Stimulated activated CD4-positive, alpha-beta T cell treated with anti-CD3 and anti-CD28 coated beads, Interleukin-1b, Interleukin-23, amount 100 ng/mL, for 4 hours (primary cell): ENCODE data around the gene EML3.
A peak's percentile ranks its signal among the peaks of the same experiment; 100 is the strongest.
"Not testable (repeated sequence)": the region's sequence is repeated elsewhere in the genome, so short reads cannot be mapped to it uniquely, and the experiment has no call there.

Experiments
- DNase-seq, 2 donors: peaks; one replicate each; pipeline ENCODE4 v3.0.0-alpha.2; 2020; ENCODE audit warnings: low read depth in 2 of 2

The EML3 gene

GRCh38 chr11:62621567-62622470 lies 9.2 kb upstream of the EML3 start, which contains the start of gene B3GAT3:
TSS of gene B3GAT3 (minus strand) at chr11:62621986. CDS start at chr11:62621947, 39 bp downstream.
- DNase-seq, result peak; percentile 92 to 96

DNA sequence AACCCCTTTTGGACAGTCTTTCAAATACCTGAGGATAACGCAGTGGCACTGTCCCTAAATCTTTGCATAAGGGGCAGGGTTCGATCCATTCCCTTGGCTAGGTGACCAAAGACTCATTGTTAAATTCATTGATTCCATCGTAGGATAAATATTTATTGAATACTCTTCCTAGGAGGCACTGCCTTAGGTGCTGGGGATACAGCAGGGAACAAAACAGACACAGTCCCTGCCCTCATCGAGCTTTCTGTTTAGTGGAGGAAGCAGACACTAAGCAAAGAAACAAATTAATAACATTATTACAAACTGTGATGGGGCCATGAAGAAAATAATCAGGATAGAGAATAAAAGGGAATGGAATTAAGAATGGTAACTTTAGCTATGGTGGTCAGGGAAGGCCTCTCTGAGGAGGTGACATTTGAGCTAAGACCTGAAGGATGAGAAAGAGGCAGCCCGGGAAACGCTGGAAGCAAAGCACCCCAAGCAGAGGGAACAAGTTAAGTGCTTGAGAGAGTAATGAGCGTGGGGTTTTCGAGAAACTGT lies 8.5 kb upstream of the EML3 start:
- DNase-seq, result no peak

DNA sequence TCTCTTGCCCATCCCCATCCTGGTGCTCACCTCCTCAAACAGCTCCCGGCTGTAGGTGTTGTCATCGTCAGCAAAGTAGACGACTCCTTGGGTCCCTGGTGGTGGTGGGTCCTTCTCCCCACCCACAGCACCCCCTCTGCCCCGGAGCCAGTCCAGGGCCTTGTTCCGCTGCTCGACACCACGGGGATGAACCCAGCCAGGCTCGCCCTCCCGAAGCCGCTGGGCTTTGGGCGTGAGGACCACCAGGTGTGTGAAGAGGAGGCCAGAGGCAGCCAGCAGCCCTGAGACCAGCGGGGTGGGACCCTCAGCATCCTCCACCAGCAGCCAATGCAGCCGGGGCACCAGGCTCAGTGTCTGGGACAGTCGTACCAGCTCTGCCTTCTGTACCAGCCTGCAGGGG lies 4.4 kb upstream of the EML3 start:
- DNase-seq, result not testable (repeated sequence)

GRCh38 chr11:62615521-62615920 lies 2.9 kb upstream of the EML3 start:
- no peak for DNase-seq

DNA sequence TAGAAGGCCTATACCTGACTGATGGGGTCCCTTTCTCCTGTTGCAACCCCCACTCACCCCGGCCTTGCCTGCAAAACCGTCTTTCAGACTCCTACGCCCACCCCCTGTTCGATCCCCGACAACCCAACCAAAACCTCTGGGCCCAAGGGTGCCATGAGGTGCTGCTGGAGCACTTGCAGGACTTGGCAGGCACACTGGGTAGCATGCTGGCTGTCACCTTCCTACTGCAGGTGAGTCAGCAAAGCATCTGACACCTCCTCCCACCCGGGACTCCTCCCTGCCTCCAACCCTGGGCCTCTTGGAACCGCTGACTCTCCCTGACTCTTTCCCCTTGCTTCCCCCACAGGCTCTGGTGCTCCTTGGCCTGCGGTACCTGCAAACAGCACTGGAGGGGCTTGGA lies 1.7 kb upstream of the EML3 start:
- peak in 1 of 2 donors; percentile 38 for DNase-seq

GRCh38 chr11:62613291-62613778 lies 760 bp upstream of the EML3 start:
- DNase-seq, result no peak

GRCh38 chr11:62611705-62612365 lies 740 bp downstream of the EML3 start:
- DNase-seq, result peak in 1 of 2 donors; percentile 48

DNA sequence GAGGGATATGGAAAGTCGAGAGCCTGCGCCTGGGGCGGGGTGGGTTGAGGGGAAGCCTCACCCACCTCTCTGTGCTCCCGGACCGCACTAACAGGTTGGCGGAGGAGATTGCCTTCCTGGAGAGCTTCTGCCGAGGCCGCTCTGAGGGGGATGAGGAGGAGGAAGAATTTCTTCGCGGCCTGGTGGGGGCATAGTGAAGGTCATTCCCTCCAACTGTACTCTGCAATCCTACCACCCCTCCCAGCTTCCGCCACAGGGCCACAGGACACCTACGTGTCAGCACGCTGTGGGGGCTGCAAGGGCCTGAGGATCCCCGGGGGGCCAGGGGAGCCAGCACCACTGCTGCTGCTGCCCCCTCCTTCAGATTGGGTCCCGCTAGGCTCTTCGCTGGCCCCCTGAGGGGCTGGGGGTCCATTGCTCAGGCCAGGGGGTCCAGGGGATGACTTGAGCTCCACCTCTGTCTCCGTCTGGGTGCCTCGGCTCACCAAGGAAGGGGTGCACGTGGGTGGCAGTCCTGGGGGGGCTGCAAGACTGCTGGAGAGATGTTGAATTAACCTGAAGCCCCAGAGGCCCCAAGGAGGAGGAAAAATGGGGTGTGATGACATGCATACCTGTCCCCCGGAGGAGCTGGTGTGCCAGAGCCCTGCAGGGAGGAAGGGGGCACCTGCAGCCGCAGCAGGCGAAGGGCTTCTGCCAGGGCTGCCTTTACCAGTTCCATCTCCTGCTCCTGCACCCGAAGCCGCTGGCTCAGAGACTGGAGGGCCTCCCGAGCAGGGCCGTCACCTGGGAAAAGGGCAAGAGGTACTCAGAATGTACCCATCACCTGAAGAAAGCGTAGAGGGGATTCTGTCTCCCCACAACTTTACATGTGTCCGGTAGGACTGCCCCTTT lies 1.5 kb downstream of the EML3 start:
- DNase-seq, result no peak

DNA sequence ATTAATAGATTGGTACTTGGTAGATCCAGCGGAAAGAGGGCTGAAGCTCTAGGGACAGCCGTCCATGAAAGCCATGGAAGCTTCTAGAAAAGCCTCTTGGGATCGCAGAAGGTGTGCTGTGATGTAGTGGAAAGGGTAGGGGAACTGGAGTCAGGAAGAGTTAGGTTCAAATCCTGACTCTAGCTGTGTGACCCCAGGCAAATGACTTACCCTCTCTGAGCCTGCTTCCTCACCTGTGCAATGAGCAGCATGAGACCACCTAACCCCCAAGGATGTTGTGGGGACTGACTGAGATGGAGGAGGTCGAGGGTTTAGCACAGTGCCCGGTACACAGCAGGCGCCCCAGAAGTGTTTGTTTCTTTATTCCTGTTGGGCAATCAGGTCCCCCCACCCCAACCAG lies 2.2 kb downstream of the EML3 start:
- DNase-seq, result no peak

DNA sequence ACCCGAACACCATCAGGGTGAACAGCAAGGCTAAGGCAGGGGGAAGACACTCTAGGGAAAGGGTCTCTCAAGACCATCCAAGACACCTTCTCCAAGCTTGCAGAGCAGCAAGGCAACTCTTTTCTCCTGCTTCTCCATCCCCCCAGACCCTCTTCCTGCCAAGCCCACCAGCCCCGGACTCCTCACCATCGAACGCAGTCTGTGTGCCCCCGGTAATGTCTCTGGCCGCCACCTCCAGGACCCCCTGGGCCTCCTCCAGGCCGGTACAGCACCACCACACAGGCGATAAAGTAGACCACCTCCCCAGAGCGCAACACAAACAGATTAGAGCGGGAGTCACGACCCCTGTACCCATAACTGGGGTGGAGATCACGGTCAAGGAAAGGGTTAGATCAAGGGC lies 3.8 kb downstream of the EML3 start:
- no peak for DNase-seq

DNA sequence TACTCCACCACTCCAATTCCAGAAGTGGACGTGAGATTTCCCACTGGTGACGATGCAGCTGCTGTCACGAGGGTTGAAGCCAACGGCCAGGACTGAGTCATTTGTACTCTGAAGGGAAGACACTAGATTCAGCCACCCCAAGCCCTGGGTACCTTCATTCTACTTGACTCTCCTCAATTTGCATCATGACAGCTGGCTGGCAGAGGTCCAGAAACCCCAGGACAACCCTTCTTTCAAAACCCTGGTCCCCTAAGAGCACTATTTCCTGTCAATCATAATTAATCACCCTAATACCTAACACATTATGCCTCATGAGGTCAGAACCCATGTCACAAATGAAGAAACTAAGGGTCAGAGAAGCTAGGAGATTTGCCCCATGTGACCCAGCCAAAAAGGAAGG lies 4.9 kb downstream of the EML3 start:
- DNase-seq, result no peak

DNA sequence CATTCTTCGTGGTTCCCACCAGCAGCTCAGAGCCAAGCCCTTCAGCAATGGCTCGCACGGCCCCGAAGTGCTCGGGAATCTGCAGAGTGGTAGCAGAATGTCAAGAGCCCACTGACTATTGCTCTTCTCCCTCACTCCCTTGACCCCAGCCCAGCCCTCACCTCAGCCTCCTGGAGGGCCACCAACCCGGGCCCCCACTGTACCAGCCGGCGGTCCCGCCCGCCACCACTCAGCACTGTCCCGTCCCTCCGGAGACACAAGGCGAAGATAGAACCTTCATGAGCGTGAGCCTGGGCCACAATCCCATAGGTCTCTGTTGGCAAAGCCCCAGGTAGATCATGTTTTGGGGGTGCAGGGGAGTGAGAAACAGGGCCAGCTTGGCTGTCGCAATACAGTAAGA lies 6.7 kb downstream of the EML3 start:
- DNase-seq, result no peak

GRCh38 chr11:62605467-62605866 lies 7.1 kb downstream of the EML3 start:
- no peak for DNase-seq

- no peak for DNase-seq
Measured at GRCh38 chr11:62604460-62605120, 8.0 kb downstream of the EML3 start.

- no peak for DNase-seq
Measured at GRCh38 chr11:62603776-62604299, 8.7 kb downstream of the EML3 start.

DNA sequence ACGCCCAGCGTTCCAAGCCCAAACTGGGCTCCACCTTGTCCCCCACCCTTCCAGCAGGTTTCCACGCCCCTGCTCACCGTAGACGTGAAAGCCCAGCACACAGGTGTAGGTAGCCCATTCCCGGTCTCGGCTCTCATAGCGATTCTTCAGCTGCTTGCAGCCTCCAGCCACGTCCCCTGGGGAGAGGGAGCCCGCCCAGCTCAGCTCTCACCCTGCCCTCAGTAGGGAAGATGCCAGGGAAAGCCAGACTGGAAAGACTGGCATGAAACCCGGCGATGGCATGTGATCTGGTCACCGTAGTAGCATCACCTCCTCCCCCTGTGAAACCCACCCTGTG lies 9.5 kb downstream of the EML3 start:
- DNase-seq, result no peak

- peak in 1 of 2 donors; percentile 31 for DNase-seq
Measured at GRCh38 chr11:62602141-62603071, 10.2 kb downstream of the EML3 start.

GRCh38 chr11:62601372-62602140 lies 11.0 kb downstream of the EML3 start, which contains the start of gene MTA2:
TSS of gene MTA2 (minus strand) at chr11:62601865. CDS start at chr11:62601450, 415 bp downstream.
- DNase-seq, result peak; percentile 99

- peak in 1 of 2 donors; percentile 56 for DNase-seq
Measured at GRCh38 chr11:62601122-62601371, 11.5 kb downstream of the EML3 start.
